ENCODE results near the gene KRTAP5-7. TPM values are rescaled to one million over a fixed set of nuclear protein-coding genes. Genes with fewer than 3 reads are reported as not detected.

Gene KRTAP5-7
- total and polyA plus RNA-seq, 2 of the 8 experiments (the other 6 are each of a cell fraction or from before 2014, with no cell fraction given) = not detected

DNA sequence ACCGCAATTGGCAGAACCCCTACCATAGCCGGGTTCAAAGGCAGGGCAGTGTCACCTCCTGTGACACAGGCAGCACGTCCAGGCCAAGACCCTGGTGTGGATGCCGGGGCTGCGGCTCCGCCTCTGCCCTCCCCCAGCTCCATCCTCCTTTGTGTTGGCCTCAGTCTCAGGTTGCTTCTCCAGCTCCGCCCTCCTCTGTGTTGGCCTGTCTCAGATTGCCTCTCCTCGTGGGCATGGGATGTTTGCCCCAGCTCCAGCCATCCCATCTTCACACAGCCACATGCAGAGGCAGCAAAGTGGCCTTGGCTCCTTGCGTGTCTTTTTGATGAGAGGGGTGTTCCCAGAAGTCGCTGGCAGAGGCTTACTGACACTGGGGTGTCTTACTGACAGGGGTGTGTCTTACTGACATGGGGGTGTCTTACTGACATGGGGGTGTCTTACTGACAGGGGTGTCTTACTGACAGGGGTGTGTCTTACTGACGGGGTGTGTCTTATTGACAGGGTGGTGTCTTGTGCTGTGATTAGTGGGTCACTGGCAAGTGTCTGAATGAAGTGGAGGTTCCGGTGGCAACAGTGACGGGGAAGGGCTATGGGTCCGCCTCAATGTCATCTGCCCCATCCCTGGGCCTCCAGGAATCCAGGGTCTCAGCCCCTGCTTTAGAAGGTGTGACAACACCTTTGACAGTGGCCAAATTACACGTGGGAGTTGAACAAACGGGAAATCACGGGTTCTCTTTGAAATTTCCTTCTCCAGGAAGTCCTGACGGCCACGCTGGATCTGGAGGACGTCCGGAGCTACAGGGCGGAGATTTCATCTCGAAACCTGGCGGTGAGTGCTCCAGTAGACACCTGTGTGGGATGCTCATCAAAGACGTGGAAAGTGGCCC, 49.2 kb upstream of the KRTAP5-7 start:
- Histone ChIP-seq H4K91ac (replicated peaks; ENCODE audit: insufficient read length, low read length) (no peak overlapping the region), H3K79me1 (ENCODE audit: low read depth, low read length) (no peaks in the 10 kb centered on the region), H4K8ac (ENCODE audit: extremely low read depth, insufficient read depth, low read length) (peak overlapping the region; percentile 31; the same call in 1 of the 2 replicates), H3K14ac (ENCODE audit: insufficient read length) (no peak overlapping the region), H2BK20ac (ENCODE audit: low read length) (no peak overlapping the region), H3K4me2 (ENCODE audit: insufficient read depth in 1 of 2, low read depth in 2 of 2, low read length in 2 of 2) (no peak overlapping the region; a peak in 2 of 4 replicates), H2BK120ac (replicated peaks; ENCODE audit: low read depth, low read length) (no peak overlapping the region), H3K4me1 (replicated peaks in 1 of 4; ENCODE audit: control insufficient read depth in 3 of 4, insufficient read depth in 4 of 4, low read length in 3 of 4) (peaks cover 0 to 9% (median 4%) of the 10 kb centered on the region in 4 experiments; a peak in 6 of 7 replicates), H2AK5ac (ENCODE audit: low read depth, low read length) (no peak overlapping the region), H3K36me3 (ENCODE audit: control insufficient read depth in 2 of 4, insufficient read depth in 4 of 4, low read length in 3 of 4) (peaks cover 3 to 22% (median 15%) of the 10 kb centered on the region in 4 experiments), H3K27me3 (replicated peaks in 1 of 4; ENCODE audit: control insufficient read depth in 3 of 4, extremely low read depth in 1 of 4, insufficient read depth in 3 of 4, low read length in 3 of 4) (no peaks in the 10 kb centered on the region), H3K4ac (replicated peaks; ENCODE audit: insufficient read length, low read depth, low read length) (no peak overlapping the region), H4K5ac (ENCODE audit: insufficient read length, low read depth, low read length) (no peak overlapping the region), H3K9ac (replicated peaks in 1 of 4; ENCODE audit: extremely low read depth in 1 of 4, low read depth in 3 of 4, low read length in 3 of 4) (no peak overlapping the region), H2BK5ac (ENCODE audit: low read depth, low read length) (peak overlapping the region; percentile 52; the same call in 1 of the 2 replicates), H2BK12ac (ENCODE audit: low read depth, low read length) (no peak overlapping the region), H2BK15ac (ENCODE audit: low read length) (no peak overlapping the region), H3K27ac (ENCODE audit: low read depth, low read length) (no peak overlapping the region), H3K9me3 (ENCODE audit: insufficient read depth in 2 of 2, low read depth in 1 of 2, low read length in 1 of 2) (no peaks in the 10 kb centered on the region), H3K23ac (ENCODE audit: insufficient read length) (no peak overlapping the region), H3K4me3 (ENCODE audit: extremely low read depth in 1 of 4, insufficient read depth in 2 of 4, low read depth in 3 of 4, low read length in 4 of 4) (no peak overlapping the region), H2AFZ (ENCODE audit: low read length) (no peak overlapping the region), H3K79me2 (ENCODE audit: control insufficient read depth in 1 of 2, insufficient read depth in 2 of 2, low read length in 2 of 2) (no peaks in the 10 kb centered on the region), H3K56ac (replicated peaks; ENCODE audit: insufficient read length, low read depth, low read length) (no peak overlapping the region), H3K23me2 (ENCODE audit: low read depth, low read length) (no peaks in the 10 kb centered on the region), H3K18ac (ENCODE audit: extremely low read depth, low read length) (no peak overlapping the region), H4K20me1 (replicated peaks in 1 of 2; ENCODE audit: control insufficient read depth in 1 of 2, insufficient read depth in 2 of 2, low read length in 2 of 2) (peaks cover 6 to 15% of the 10 kb centered on the region in 2 experiments)
- TF ChIP-seq, protein P1, sequence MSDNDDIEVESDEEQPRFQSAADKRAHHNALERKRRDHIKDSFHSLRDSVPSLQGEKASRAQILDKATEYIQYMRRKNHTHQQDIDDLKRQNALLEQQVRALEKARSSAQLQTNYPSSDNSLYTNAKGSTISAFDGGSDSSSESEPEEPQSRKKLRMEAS (IDR thresholded peaks at IDR 0.05) = 0 out of 2 replicates have a peak, but pooled peaks have one; percentile 13
- no peak for TF ChIP-seq KDM1A (IDR thresholded peaks at IDR 0.05; ENCODE audit: borderline replicate concordance, low read length)
- POLR2A ChIA-PET (ENCODE audit: partially characterized antibody) = interaction anchor here (1.0 to 1.5 kb wide), 2 partner anchors 15 to 30 kb away, joined by 4 to 5 read pairs; partner anchors contain the start of gene DHCR7
- CTCF ChIA-PET (ENCODE audit: partially characterized antibody) = interaction anchor here (1.1 to 1.4 kb wide), 2 partner anchors 102 to 105 kb away, joined by 3 read pairs; no protein-coding TSS in a partner anchor
- FAIRE-seq = no peak
- DNase-seq (ENCODE audit: low read depth in 1 of 2, low spot score in 2 of 2) = peak in 1 of 2 experiments; percentile 51
- WGBS, 2 experiments (ENCODE audit: extremely low coverage in 1 of 2, insufficient coverage in 1 of 2, insufficient read length in 1 of 2, insufficient replicate concordance in 2 of 2, low coverage in 1 of 2, low lambda C conversion rate in 2 of 2, missing lambda C conversion rate in 1 of 2) = 78% methylated on average over 25 of the region's 25 CpGs; no CpG with 5 or more reads in 1 of the 2 experiments
